NCI-H748 treated with DMSO at 0.1 percent for 48 hours (cell line): ENCODE data around the gene CYTH1.

Source experiments
- DNase-seq: peaks from one replicate; lab custom pipeline; 2025; lab: John Stamatoyannopoulos, UW

Gene CYTH1, protein sequence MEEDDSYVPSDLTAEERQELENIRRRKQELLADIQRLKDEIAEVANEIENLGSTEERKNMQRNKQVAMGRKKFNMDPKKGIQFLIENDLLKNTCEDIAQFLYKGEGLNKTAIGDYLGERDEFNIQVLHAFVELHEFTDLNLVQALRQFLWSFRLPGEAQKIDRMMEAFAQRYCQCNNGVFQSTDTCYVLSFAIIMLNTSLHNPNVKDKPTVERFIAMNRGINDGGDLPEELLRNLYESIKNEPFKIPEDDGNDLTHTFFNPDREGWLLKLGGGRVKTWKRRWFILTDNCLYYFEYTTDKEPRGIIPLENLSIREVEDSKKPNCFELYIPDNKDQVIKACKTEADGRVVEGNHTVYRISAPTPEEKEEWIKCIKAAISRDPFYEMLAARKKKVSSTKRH

DNA sequence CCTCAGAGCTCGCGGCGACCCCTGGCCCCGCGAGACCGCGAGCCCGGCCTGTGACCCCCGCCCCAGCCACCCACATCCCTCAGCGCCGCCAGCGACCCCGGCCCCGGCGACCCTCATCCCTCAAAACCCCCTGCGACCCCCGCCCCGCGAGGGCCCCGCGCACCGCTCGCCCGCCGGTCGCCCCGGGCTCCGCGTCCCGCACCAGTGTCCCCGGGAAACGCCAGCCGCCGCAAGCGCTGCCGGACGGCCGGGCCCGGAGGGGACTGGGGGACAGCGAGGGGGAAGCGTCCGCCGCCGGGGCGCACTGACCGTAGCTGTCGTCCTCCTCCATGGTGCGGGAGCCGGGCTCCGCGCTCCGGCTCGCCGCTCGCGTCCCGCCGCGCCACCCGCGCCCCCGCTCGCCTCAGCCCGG lies at the start of gene CYTH1:
CYTH1 (minus strand) TSS at position 381 of the 412 bp plus-strand sequence; CDS start at position 331, 50 bp downstream.
- DNase-seq = no peak

DNA sequence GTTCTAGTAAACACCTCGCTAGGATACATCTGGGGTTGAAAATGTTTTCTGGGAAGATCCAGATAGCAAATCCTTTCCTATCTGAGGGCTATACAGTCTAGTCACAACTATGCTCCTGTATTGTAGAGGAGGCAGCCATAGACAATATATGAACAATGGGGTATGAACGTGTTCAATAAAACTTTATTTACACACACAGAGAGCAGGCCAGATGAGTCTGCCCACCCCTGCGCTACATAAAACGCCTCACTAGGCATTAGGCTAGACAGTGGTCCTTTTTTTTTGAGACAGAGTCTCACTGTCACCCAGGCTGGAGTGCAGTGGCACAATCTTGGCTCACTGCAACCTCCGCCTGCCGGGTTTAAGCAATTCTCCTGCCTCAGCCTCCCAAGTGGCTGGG lies 47.4 kb upstream of the CYTH1 start:
- DNase-seq = no peak

DNA sequence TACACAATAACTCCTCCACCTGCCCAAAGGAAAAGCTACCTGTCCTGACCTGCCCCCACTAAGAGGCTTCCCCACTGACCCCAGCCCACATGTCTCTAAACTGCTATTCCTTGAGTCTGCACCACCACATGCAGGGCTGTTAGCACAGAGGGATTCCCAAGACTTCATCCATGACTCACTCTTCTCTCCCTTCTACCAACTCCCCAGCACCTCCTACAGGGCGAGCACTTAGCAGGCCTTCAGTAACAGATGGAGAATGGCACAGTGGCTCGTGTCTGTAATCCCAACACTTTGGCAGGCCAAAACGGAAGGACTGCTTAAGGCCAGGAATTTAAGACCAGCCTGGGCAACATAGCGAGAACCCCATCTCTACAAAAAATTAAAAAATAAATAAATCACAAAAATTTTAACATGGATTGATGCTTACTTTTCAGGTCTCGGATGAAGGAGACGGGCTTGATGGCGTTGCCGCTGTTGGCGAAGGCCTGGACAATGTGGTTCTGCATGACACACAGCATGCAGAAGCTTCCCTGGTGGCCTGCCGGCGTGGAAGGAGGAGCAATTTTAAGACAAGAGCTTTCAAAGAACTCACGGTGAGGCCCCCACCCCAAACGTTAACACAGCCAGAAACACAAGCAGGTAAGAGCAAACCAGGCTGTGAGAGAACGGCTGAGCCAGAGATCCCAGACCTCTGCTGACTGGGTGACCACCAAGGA lies 46.6 kb upstream of the CYTH1 start:
- no peak for DNase-seq

DNA sequence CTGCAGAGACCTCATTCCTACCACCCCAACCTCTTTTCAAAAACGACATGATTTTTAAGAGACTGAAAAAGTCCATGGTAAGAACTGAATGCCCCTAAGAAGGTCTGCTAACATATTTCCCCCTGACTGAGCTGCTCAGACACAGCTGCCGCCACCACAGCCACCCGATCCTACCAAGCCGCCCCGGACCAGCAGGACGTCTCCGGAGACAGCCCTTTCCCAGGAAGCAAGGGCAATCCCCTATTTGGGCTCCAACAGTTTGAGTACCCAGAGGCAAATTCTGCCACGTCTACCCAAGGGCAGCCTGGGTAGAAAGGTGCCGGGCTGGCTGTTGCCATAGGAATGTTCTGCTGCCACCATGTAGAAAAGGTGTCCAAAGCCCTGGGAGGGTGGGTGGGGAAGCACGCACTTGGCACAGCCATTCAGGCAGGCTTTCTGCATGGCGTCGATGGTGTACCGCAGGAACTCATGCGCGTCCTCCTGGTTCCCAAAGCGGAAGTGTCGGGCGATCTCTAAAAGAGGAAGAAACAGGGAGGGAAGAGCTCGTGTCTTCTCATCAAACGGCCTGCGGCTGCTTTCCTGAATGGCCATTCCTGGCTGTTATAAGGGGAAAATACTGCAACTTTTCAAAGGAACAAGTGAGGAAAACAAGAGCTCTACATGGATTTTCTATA lies 44.9 kb upstream of the CYTH1 start:
- DNase-seq = no peak

DNA sequence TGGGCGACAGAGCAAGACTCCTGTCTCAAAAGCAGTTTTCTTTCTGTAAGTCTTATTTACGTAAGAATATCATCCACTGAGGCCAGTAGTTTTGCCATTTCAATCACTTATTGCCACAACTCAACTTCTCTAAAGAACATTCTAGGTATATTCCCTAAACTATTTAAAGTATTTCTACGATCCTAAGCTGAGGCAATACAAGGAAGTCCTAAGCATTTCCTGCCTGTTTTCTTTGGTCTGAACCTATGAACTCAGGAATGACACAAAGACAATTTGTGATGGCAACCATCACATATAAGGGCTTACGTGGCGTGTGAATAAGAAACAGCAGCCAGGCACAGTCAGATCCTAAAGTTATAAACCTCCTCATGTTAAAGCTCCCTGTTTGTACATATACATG lies 44.3 kb upstream of the CYTH1 start:
- no peak for DNase-seq

DNA sequence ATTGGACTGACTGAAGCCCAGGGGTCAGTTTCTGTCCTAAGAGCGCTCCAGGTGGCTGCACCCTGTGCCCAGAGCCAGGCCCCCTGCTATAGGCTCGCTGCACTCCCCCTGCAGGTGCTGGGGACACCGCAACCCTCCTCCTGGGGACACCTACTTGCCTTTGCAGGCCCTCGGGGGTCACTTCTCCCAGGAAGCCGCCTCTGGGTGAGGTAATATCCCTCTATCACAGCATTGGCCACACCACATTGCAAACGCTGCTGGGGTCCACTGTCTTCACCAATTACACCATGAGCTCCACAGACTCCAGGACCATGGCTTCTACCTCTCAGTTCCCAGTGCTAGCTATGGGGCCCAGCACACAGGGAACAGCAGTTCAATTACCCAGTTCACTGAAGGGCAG lies 43.6 kb upstream of the CYTH1 start:
- DNase-seq = no peak

DNA sequence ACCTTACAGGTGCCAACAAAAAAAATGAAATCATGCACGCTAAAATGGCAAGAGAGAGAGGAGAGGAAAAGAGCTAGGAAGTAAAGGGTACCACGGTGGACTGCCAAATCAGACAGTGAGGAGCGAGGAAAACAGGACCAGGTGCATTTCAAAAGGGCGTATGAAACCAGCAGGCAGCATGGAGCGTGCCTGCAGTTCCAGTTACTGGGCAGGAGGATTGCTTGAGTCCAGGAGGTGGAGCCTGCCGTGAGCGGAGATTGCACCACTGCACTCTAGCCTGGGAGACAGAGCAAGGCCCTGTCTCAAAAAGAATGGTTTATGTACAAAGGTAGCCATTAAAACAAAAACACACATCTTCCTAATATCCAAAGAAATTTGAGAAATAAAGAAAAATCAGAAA lies 42.2 kb upstream of the CYTH1 start:
- DNase-seq = no peak

DNA sequence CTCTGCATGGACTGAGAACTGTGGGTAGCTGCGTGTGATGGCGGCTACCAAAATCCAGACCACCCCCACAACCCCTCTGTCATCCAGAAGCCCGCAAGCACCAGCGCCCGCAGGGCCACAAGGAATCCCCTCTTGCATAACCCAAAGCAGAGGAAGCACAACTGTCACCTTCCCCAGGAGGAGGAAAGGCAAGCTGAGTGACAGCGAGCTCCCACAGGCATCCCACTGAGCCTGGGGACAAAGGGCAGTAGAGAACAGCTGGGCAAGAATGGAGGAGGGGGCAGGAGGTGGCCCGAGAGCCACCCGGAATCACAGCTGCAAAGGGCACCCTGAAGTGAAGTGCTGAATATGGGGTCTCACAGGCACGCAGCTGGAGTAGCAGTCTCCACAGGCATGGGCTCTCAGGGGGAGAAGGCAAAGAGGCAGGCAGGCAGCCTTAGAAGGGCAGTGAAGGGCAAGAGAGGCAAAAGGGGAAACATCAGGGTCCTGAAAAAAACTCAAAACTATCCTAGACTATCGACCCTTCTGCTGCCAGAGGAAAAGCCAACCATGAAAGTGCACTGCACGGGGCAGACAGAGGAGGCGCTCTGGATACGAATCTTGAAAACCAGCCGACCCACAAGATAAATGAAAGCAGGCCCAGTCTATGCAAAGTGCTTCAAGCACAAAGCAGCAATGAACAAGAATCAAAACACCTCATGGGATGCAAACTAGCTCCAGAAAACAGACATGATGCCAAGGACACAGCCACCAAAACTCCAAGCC lies 41.4 kb upstream of the CYTH1 start:
- no peak for DNase-seq

DNA sequence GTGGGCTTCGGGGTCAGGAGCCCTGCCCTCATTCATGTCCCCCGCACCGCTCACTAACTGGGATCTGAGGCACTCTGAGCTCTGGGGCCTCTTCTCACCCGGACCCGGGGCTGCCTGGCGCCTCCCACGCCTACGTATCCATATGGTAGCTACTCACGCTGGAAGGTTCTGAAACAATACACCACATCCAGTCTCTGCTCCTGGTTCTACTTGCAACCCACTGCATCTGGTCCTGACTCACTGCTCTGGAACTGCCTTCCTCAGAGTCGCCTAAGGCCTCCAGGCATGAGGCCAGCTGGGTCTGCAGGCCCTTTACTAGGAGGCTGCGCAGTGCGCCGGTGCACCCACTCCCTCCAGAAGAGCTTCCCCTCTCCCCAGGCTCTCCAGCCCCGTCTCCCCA lies 40.5 kb upstream of the CYTH1 start:
- no peak for DNase-seq

DNA sequence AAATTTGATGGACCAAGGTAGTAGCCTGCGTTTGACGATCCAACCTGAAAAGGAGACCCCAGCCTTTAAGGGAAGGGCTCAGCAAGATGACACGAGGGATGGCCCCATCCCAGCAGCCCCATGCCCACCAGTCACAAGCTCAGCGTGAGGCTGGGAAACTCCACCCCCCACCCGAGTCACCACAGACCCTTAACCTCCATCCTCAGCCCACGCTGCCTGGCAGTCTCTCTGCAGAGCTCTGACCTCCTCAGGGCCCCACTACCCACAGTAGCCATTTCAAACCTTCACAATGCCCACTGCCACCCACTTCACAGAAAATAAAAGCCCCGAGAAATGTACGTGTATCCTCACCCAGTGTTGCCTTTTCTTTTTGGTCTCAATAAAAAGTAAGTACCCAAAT lies 39.9 kb upstream of the CYTH1 start:
- no peak for DNase-seq

DNA sequence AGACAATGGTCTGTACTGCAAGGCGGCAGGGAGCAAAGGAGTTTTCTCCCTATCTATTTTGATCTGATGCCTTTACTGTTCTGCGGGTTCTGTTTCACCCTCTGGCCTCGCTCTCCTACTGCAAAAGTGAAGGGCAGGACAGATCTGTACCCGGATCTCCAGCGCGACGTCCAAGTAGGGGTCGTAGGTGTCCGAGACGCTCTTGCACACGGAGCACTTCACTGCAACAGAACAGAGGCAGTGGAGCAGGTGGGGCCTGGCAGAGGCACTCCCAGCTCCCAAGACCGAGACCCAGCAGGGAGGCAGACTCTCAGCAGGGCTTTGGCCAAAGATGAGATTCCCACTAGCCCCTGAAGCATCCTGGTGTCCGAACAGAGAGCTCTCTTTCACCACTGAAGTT lies 38.8 kb upstream of the CYTH1 start:
- no peak for DNase-seq

DNA sequence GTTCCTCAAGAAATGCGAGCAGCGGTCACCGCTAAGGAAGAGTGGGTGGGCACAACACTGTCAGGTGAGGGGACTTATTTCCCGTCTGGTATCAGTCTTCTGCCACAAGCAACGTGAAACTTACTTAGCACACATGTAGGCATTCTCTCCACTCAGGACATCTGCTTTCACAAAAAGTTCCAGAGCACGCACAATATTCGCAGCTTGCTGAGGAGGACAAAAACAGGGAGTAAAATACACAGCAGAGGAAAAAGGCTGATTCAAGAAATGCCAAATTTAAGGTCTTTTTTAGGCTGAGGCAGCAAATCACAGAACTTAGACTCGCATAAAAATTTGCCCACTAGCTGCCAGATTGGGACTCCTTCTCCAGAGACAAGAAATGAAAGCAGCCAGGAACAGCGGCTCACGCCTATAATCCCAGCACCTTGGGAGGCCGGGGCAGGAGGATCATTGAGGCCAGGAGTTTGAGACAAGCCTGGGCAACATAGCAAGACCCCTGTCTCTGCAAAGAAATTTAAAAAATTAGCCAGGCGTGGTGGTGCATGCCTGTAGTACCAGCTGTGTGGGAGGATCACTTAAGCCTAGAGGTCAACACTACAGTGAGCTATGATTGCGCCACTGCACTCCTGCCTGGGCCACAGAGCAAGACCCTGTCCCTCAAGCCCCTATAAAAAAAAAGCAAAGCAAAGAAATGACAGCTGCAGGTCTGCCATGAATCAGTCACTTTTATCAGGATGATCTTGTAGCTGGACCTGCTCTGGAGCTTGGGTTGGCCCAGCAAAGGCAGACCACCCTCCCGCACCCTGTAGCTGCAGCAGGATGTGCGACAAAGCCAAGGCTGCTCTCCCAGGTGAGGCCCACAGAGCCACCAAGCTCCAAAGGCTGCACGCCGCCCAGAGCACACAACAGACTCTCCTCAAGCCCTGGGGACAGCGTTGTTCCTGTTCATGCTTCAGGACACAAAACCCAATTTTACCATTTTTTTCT lies 38.0 kb upstream of the CYTH1 start:
- no peak for DNase-seq

DNA sequence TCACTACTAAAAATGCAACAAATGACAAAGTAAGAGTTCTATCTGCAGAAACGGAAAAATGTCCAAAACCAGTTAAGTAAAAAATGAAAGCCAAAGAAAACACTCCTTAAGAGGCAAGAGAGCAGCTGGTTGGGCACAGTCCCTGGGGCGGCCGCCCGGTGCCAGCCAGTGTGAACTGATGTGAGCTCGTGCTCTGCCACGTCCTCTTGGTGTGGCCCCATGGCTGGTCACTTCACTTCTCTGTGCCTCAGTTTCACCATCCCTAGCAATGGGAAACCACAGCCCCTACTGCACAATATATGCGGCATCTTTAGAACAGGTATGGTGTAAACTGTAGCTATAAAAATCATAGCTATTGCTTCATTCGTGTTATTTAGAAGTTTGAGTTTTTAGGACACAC lies 37.3 kb upstream of the CYTH1 start:
- DNase-seq = no peak

DNA sequence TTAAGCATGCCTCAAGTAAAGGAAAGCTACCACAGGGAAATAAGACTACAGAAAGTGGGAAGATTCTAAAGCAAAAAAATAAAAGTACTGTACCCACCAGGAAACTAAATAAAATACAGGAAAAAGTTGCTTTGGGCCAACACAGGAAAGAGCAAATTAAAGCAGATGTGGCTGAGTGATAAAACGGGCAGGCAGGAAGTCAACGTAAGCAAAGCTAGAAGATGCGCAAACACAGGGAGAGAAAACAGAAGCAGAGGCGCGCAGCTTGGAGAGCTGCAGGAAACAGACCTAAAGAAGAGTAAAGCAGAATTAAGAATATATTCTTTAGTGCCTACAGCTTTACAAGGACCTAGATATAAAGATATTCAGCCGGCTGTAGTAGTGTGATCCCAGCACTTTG lies 36.9 kb upstream of the CYTH1 start:
- DNase-seq = no peak

DNA sequence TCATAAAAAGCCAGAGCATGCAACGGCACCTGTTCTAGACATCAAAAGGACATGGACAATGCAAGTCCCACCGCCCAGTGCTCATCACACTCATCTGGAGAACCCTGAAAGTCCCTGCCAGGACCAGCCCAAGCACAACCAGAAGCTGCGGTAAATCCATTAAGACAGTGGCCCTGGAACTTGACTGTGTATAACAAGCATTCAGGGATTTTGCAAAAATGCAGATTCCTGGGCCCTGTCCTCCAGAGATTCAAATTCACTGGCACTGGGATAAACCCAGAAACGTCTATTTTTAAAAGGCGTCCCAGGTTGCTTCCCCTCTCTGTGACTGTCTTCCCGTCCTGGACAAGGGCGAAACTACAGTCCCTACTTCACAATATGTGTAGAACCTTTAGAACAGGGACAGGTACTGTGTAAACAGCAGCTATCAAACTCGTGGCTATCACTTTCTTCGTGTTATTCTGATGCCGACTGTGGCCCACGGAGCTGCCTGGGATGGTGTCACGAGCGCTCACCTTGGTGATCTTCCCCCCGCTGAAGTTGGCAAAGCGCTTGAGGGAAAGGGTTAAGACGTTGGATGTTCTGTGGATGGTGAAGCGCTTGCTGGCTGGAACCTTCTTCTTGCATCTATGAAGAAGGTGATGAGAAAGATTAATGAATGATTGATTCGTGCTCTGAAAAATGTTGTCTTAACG lies 36.2 kb upstream of the CYTH1 start:
- DNase-seq = no peak

DNA sequence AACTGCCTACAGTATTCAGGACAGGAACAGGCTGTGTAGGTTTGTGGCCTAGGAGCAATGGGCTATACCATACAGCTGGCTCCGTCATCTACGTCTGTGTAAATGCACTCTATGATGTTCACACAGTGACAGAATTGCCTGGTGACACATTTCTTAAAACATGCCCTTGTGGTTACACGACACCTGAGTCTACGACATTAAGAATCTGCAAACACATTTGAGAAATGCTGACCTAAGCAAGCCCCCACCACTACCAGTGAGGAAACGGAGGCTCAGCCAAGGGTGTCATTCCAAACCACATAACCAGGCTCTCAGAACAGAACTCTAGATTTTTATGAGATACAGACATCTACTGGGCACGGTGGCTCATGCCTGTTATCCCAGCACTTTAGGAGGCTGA lies 35.0 kb upstream of the CYTH1 start:
- no peak for DNase-seq

DNA sequence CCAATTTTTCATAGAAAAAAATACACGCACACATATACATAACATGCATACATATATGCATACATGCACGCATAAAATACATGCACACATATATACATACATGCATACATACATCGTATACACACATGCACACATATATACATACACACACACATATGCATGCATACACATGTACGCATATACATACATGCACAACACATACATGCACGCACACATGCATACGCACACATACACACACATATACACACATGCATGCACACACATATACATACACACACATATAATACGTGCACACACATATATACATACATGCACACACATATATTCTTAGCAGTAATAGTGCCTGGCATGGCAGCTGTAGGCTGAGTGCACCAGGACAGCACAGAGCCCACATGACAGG lies 33.6 kb upstream of the CYTH1 start:
- no peak for DNase-seq

DNA sequence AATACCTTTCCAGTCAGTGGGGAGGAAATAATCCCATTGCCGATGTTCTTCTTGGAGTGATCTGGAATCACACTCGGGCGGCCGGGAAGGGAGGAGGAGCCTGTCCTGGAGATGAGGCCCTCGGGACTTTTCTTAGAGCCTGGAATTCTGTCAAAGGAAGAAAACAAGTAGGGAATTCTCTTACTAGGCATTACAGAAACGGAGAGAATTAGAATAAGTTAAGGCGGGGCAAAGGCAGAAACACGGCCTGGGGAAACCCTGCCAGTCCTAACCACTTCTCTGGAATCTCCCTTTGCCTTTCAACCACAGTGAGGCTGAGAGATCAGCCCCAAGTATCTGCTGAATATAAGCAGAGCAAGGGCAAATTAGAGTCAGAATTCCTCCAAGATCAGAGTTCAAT lies 30.8 kb upstream of the CYTH1 start:
- DNase-seq = no peak

DNA sequence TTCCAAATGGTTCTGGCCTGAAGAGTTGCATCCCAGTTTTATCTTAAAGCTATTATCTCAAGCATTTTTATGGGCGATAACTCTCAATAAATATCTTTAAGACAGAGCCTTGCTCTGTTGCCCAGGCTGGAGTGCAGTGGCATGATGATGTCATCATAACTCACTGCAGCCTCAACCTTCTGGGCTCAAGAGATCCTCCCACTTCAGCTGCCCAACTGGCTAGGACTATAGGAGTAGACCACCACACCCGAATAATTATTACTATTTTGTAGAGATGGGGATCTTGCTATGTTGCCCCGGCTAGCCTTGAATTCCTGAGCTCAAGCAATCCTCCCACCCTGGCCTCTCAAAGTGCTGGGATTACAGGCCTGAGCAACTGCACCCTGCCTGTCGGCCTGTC lies 26.1 kb upstream of the CYTH1 start:
- no peak for DNase-seq

DNA sequence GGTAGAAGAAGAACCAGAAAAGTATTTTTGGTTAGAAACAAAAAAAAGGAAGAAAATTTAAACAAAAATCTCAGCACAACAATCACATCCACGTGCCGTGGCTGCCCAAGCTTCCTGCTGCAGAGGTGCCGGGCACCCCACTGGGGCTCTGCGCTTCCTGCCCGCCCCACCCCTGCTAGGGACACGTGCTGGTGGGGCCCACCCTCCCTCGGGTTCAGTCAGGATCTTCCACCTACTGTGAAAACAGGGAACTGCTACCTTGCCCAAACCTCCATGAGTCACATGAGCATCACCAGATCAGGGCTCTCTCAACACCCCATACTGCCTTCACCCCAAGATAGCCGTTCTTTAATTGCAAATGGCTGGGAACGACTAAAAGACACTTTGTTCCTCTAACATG lies 24.4 kb upstream of the CYTH1 start:
- DNase-seq = no peak

DNA sequence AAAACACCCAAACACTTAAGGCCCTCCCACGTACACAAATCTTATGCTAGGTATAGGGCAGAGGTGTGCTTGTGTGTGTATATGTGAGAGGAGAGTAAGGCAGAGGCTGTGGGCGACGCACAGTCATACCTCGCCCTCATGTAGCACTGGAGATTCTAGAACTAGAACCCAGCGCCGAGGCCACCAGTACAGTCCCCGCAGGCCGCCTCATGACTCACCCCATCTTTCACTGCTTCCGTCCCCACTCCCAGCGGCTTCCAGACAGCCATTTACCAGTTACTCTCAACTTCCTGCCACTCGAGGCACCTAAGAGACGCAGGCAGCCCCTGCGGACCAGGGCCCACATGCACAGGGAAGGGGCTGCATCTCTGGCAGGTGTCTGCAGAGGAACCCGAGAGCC lies 23.2 kb upstream of the CYTH1 start:
- no peak for DNase-seq
